Dermis microvascular lymphatic vessel endothelial cell (primary cell): ENCODE measurements around the gene HSPG2. TPM values are rescaled to one million over a fixed set of nuclear protein-coding genes. Genes with fewer than 3 reads are reported as not detected.
"Not testable (repeated sequence)": the region's sequence is repeated elsewhere in the genome, so short reads cannot be mapped to it uniquely, and the experiment has no call there.

Experiments
- DNase-seq, 2 donors: peaks; one replicate each; pipeline versions ENCODE4 v3.0.0 to v3.0.0-alpha.2; 2010; ENCODE audit warnings: low read depth in 2 of 2
- total RNA-seq: library from RNA; depleted of rRNA; stranded (reverse); fragments of >200 nt; gene quantifications from 2 replicates; pipeline ENCODE4 v1.2.1, GENCODE V29; 2014

The HSPG2 gene
- total RNA-seq, 1 donor from 2014 or later = 281 TPM

DNA sequence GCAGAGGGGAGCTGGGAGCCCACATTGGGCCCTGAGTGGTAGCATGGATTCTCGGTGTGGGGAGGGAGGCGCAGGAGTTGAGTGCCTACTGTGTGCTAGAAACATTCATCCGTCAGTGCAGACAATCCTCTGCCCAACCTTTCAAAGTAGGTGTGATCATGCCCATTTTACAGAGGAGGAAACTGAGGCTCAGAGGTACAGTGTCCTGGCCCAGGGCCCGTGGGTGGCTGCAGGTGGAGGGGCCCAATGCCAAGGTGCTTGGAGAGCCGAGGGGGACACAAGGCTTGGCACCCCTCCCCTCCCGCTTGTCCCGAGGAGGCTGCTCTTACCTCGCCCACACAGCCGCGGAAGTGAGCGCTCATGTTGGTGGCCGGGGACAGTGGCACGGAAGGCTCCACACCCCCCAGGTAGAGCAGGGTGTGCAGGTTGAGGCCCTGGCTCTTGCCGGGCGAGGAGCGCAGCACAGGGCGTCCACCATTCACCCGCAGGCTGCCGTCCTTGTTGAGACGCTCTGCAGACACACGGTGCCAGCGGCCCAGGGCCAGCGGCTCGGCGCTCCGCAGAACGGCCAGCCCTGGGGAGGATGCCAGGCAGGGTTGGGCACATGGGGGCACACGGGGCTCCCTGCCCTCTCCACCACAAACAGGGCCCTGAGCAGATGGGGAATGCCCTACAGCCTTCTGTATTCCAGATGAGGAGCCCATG is 108.5 kb downstream of the HSPG2 start:
- no peak for DNase-seq

DNA sequence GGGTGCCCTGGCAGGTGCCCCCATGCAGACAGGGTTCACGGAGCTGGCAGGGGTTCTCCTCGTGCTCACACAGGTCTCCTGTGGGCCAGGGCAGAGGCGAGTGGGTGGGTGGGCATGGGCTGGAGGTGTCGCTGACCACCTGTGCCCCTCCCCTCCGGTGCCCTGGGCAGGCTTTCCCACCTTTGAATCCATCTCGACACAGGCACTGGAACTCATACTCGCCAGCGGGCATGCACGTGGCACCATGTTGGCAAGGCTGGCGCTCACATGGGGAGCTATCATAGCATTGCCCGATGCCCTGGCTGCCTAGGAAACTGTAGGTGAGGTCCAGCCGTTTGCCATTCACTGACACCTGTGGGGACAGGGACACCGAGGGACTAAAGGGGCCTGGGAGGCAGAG is 109.0 kb downstream of the HSPG2 start:
- DNase-seq = no peak

DNA sequence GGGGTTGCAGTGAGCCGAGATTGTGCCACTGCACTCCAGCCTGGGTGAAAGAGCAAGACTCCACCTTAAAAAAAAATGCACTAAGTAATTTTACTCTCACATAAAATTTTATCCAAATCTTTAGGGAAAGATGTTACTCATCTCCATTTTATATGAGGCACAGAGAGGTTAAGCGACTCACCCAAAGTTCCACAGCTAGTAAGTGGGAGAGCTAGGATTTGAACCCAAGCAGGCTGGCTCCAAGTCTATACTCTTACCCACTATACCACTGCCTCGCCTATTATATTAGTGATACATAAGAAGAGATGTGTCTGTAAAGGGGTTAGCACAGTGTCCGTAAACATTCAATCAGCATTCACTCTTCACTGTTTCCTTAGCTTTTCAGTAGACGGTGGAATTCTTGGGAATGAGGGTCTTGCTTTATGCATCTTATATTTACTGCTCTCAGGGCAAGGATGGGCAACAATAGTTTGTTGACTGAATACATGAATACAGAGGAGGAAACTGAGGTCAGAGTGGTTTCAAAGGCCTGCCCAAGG is 109.9 kb downstream of the HSPG2 start:
- no peak for DNase-seq

DNA sequence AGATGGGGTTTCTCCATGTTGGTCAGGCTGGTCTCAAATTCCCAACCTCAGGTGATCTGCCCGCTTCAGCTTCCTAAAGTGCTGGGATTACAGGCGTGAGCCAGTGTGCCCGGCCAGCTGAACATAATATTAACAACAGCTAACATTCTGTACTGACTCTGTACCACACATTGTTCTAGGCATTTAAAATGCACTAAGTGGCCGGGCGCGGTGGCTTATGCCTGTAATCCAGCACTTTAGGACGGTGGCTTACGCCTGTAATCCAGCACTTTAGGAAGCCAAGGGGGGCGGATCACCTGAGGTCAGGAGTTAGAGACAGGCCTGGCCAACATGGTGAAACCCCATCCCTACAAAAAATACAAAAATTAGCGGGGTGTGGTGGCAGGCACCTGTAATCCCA is 110.4 kb downstream of the HSPG2 start:
- not testable (repeated sequence) for DNase-seq

DNA sequence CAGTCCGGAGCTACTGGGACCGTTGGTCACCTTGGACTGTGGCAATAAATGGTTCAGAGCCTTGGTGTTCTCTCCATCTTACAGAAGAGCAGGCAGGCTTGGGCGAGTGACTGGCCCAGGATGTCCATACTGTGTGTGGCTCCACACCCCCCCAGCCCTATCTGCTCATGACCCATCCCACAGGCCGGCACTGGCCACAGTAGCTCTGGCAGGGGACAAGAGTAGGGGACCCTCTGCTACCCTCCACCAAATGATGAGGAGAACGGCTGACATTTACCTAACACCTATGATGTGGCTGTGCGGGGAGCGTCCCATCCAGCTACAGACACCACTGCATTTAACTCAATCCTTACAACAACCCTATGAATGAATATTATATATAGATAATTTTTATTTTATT is 111.7 kb downstream of the HSPG2 start:
- no peak for DNase-seq

DNA sequence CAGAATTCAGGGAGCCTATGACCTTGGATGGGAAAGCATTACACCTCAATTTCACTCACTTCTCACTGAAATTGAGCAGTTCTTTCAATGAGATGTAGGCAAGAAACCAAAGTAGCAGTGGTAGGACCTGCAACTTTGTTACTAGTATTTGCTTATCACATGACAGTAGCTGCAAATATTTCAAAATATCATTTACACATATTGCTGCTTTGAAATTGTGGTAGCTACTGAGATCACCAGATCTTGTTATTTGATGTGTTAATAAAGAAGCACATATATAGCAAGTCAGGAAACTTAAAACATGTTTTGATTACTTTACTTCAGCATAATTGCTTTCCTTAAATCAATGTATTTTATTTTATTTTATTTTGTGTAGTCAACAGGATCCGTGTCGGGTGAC is 112.2 kb downstream of the HSPG2 start:
- no peak for DNase-seq

DNA sequence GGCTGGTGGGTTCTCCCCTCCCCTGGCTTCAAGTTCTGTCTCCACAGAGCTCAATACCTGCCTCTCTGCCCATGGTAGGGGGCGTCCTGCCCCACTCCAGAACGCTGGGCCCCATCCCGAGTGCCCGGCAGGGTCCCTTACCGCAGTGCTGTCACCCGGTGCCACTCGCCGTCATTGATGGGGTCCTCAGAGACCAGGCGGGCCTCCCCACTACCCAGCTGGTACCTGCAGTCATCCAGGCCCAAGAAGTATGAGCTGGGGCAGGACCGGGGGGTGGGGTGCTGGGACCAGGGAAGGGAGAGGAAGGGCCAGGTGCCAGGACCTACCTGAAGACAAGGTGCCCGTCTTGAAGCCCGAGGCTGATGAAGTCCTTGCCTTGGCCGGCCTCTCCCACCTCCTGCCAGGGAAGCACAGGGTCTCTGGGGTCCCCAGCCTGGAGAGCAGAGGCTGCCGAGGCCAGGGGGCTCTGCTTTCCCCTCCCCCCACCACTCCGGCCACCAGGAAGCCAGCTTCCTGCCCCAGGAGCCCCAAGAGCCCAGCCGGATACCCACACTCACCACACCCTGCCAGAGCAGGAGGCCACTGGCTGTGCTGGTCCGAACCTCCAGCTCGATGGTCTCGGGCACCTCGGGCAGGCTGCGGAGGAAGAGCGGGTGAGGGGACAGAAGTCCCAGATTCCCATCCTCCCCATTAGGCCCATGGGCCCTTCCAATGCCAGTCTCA is 113.0 kb downstream of the HSPG2 start:
- no peak for DNase-seq

DNA sequence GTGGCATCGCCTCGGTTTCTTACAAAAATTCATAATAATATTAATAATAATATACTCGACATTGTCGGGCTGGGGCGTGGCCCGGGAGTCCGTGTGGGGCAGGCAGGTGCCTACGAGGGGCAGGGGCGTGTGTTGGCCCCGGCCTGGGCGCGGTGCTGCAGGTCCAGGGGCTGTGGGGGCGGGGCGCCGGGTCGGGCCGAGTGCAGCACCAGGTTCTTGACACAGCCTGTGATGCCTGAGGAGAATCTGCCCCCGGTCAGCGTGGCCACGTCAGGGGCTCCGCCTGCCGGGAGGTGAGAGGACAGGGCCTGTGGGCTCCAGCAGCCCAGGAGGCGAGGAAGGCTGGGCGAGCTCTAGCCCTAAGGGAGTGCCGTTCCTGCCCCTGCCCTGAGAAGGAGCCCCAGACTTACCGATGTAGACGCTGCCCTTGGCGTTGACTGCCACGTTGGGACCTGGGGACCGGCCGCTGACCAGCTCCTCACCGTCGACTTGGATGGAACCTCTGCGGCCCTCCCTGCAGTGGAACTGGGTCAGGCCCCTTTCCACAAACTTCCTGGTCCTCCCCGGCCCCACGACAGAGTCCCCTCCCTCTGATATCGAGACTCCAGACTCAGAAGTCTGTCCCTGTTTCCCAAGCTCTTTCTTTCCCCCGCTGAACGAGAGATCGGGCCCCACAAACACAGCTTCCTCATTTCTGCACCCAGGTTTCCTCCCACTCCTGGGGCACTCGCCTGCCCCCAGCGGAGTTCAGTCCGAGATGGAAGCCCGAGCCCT is 113.7 kb downstream of the HSPG2 start:
- DNase-seq = no peak

DNA sequence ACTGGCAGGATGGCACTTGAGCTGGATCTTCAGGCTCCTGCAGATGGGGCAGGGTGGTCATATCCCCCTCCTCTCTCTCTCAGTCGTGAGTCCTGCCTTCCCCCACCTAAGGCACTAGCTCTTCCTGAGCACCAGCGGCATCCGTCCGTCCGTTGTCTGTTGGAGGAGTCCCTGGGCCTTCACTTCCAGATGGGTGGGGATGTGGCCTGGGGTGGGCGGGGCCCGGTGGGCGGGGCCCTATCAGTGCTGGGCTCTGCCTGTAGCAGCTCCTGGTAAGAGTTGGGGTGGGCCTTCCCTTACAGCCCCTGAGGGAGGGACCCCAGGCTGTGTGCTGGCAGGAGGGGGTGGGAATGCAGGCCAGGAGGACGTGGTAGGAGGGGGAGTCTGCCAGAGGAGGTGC is 114.8 kb downstream of the HSPG2 start:
- DNase-seq = no peak

DNA sequence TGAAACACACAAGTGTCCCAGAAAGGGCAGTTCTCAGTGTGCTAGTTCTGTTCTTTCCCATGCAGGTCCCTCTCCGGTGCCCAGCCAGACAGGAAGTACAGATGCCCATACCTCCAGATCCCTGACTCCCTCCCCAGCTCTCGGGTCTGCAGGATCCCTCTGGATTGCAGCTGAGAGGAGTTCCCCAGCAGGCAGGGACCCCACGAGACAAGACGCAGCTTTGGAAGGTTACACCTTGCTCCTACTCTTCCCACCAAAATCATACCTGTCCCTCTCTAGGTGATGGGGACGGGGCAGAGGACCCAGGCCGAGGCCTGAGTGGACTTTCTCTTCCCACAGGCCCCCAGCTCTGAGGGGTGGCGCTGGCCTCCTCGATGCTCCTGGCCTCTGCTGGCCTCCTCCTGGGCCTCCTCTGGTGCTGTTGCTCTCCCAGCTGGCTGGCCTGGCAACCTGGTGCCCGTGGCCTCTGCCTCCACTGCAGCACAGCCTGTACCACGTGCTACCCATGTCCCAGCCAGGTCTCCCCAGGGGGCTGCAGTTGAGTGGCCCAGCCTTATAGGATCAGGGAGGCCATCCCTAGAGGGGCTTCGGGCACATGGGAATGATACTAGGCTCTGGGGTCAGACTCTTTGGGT is 115.6 kb downstream of the HSPG2 start:
- DNase-seq = no peak

DNA sequence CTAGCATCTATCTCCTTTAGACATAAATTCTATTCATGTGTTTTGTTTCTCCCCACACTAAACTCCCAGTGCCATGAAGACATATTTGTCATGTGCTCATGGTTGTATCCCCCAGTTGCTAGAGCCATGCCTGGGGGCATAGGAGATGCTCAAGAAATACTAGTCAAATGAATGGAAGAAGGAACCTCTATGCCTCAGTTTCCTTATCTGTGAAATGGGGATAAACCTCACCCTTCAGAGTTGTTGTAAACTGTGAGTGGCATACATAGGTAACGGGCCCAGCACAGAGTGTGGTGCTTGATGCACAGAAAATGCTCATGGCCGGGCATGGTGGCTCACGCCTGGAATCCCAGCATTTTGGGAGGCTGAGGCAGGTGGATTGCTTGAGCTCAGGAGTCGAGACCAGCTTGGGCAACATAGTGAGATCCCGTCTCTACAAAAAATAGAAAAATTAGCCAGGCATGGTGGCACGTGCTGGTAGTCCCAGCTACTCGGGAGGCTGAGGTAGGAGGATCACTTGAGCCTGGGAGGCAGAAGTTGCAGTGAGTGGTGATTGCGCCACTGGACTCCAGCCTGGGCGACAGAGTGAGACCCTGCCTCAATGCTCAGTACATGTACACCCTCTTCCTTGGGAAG is 116.4 kb downstream of the HSPG2 start:
- no peak for DNase-seq

DNA sequence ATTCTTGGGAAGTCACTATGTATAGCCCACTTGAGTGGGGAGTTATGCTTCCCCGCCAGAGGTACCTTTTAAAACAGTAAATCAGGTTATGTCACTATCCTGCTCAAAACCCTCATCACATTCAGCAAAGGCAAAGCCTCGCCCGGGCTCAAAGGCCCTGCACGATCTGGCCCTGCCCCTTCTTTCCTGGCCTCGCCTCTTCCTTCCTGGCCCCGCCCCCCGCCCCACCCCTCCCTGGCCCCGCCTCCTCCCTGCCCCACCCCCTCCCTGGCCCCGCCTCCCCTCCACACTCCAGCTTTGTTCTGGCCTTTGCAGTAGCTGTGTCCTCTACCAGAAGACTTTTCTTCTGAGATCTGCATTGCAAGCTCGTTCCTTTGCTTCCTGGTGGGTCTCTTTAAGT is 118.5 kb downstream of the HSPG2 start:
- peak in 1 of 2 donors; percentile 68 for DNase-seq

DNA sequence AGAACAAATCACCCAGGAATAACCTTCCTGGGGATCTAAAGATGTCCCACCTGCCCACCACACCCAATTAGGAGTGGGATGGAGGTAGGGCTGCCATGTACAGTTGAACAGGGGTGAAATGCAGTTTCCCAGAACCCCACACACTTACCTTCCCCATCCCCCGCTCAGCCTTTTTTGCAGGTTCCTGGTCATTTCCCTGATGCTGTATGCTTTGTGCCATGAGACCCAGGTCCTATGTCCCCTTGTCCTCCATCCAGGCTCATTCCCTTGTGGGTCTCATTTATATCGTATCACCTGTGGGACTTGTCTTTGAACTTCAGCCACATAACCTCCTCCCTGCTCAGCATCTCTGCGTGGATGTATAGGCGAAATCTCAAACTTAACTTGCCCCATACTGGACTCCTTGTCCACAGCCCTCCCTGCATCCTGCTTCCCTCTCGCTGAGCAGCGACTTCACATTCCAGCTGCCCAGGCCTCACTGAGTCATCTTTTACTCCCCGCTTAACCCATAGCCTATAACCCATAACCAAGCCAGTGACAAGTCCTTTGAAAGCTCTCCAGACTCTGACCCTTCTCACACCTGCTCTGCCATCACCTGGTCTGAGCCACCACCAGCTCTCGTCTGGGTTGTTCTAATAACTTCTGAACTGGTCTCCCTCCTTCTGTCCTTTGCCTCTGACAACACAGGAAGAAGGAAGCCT is 120.4 kb downstream of the HSPG2 start:
- peak in 1 of 2 donors; percentile 53 for DNase-seq

DNA sequence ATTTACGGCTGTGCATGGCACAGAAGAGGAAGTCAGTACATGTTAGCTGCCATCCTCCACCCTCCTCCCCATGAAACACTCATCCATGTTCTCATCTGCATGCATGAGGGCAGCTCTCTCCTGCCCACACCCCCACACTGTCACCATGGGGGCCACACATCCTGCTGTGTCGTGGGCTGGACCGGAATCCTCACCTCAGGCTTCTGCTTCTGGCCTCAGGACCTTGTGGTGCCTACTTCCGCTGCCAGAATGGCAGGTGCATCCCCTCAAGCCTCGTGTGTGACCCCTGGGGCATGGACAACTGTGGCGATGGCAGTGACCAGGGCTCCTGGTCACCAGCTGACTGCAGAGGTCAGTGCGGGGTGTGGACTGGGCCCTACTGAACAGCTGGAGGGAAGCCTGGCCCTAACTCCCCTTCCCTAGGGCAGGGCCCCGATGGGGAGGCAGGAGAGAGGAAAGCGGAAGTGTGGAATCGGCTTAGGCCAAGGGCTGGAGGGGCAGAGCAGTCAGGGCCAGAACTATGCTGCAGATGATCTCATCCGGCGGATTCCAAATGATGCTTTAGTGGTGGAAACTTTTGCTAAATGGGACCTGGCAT is 121.3 kb downstream of the HSPG2 start:
- DNase-seq = peak; percentile 39 to 87

DNA sequence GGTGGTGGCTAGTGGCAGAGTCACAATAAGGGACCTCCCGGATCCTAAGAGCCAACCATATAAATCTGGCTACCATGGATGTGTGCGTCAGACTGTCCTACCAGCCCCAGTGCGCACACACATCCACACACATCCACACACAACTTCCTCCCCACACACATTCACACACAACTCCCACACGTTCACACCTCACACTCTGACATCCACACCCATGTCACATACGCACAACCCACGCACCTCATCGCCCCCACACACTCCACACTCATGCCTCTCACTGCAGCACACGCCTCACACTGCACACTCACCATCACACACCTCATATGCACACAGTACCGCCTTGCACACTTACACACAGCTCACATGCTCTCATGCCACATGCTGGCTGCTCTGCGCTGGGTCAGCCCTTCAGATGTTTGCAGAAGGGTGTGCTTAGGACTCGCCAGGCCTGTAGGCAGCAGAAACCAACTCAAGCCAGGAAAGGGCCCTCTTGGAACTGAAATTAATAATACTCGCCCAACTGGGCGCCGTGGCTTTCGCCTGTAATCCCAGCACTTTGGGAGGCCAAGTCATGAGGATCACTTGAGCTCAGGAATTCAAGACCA is 122.0 kb downstream of the HSPG2 start:
- no peak for DNase-seq

DNA sequence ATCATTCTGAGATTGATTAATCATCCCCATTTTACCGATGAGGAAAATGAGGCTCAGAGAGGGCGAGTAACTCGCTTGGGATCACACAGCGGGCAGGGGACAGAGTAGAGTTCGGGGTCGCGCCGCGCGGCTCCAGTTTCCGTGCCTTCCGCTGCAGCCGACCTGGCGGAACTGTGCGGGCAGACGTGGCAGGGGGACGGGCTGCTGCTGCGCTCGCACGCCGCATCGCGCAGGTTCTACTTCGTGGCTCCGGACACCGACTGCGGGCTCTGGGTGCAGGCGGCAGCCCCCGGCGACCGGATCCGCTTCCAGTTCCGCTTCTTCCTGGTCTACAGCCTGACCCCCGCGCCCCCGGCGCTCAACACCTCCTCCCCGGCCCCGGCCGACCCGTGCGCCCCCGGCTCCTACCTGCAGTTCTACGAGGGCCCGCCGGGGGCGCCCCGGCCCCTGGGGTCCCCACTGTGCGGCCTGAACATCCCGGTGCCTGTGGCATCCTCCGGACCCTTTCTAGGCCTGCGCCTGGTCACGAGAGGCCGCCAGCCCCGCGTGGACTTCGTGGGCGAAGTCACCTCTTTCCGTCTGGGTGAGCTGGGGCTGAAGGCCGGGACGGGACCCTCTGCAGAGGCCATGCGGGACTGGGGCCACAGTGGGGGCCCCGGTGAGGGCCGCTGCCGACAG is 122.7 kb downstream of the HSPG2 start:
- no peak for DNase-seq

DNA sequence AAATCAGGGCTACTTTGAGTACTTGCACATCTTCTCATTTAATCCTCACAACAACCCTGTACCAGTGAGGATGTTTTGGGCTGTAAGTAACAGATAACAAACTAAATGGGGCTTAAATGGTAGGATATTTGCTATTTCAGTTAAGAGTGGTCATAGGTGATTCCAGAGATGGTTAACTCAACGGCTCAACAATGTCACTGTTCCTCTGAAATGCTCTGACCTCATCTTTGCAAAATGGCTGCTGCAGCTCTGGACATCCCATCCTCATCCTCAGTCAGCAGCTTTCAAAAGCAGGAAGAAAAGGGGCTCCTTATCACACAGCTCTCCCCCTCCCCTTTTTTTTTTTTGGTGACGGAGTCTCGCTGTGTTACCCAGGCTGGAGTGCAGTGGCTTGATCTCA is 123.6 kb downstream of the HSPG2 start:
- no peak for DNase-seq

DNA sequence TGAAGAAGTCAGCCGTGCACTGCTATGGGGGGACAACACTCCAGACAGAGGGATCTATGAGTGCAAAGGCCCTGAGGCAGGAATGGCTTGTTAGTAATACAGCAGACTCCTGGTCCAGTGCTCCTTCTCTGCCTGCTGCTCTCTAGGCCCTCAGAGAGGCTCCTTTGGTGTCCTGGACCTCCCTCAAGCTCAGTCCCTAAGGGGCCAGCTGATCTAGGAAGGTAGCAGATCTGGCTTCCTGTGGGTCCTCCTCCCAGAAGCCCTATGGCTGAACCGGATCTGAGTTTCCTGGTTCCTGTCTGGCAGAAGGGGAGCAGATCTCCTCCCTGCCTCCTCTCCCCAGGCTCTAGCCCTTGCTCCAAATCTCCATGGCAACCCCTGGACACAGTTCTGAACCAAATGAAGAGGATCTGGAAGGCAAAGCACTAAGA is 125.2 kb downstream of the HSPG2 start, which contains the start of gene LDLRAD2:
Gene LDLRAD2 (plus strand): TSS at position 391 of the 431 bp plus-strand sequence. CDS start 187 bp downstream, outside the sequence.
- DNase-seq = peak in 1 of 2 donors; percentile 34

DNA sequence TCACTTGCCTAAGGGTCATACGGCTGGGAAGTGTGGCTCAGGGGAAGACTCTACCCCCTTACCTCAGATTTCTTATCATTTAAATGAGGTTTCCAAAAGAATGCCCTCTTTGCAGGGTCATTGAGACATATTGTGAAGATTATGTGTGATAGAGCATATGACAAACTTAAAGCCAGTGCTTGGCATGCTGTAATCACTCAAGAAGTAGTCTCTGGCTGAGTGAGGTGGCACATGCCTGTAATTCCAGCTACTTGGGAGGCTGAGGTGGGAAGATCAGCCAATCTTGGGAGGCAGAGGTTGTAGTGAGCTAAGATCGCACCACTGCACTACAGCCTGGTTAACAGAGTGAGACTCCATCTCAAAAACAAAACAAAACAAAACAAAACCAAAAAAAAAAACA is 132.6 kb downstream of the HSPG2 start:
- no peak for DNase-seq
